HG02884 (cell line): Measurements from ENCODE around the gene CCDC157.
A peak's percentile ranks its signal among the peaks of the same experiment; 100 is the strongest.

Experiments
- ATAC-seq: cut with Tn5 transposase; IDR thresholded peaks from one replicate; pipeline ENCODE4 v1.9.1; 2021; ENCODE audit warnings: mild to moderate bottlenecking, moderate library complexity; ENCODE audit not compliant: unreplicated experiment

Gene CCDC157

GRCh38 chr22:30356449-30357235 is at the start of gene CCDC157, which contains the start of gene SF3A1:
CCDC157 (plus strand) TSS chr22:30357007; CDS start chr22:30366001, 8,994 bp downstream.
SF3A1 (minus strand) TSS chr22:30356894; CDS start chr22:30356792, 102 bp downstream.
- peak; percentile 92 for ATAC-seq

DNA sequence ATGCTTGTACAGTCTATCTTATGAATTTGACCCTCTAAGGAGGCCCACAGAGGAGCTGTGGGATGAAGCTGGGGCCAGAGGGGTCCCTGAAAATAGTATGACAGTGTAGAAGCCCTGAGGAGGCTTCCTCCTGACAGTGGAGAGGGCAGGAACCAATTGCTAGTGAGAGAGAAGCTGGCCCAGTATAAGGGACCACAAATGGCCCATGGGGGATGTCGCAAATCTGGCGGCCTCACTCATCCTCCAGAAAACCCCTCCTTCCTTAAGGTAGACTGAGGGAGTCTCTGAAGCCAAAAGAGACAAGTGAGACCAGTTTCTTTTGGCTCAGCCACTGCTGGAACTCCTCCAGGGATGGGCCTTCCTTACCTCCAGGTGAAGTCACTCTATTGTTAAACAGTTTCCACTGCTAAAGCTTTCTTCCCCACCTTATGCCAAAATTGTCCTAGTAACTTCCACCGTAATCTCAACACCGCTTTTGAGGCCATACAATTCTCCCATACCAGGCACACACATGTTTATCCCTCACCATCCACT is 49.7 kb upstream of the CCDC157 start:
- ATAC-seq = no peak

DNA sequence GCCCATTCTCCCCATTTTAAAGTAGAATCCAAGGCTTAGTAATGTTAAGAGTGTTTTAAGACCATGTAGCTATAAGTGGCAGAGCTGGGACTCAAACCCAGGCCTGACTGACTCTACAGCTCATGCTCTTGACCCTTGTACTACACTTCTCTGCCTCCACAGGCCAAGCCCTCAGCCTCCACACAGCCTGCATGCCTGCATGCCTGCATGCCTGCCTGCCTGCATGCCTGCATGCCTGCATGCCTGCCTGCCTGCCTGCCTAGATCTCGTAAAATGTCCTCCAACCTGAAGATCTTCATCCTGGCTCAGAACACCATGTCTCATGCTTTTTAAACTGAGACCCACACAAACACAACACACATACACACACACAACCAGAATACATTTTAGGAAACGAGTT is 48.7 kb upstream of the CCDC157 start:
- ATAC-seq = no peak

DNA sequence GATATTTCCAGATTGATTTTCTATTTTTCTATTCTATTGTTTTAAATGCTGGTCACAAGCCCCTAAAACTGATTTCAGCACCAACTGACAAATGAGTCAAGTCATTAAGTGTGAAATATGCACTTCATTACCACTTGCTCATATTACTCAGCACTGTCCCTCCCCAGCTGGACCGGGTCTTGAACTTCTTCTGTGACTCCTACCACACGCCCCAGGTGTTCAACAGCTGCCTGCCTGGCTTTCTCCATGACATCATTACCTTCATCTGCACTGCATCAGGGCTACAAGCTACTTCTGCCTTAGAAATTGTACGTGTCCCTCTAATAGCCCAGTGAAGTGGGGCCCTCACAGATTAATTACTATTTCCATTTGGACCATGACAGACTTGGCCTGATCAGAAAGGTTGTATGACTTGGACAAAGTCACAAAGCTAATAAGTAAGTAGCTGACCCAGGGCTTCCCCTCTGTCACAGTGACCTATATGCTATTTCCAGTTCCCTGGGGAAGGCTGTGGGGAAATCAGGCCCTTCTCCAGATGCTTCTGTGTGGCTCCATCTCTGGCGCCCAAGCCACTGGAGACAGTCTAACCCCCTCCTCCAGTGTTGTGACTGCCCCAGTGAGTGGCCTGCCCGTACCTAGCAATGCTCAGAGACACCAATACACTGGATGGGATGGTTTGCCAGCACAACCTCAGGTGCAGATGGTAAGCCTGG is 48.1 kb upstream of the CCDC157 start:
- ATAC-seq = peak; percentile 44

GRCh38 chr22:30309951-30310741 is 46.7 kb upstream of the CCDC157 start:
- no peak for ATAC-seq

- ATAC-seq = no peak
Measured at GRCh38 chr22:30310881-30311771, 45.7 kb upstream of the CCDC157 start.

DNA sequence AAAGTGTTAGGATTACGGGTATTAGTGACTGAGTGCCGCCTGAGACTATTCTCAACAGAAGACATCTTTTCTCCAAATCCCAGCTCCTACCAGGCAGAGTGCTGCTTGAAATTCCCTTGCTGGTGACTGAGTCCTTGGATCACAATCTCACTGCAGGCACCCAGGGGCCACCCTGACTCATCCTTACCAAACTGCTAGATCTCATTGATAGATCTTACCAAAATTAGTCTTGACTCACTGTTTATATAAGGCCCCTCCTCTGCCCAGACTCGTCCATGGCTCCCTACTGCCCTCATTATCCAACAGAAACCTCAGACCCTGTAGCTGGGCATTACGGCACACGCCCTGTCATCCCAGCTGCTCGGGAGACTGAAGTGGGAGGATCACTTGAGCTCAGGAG is 44.8 kb upstream of the CCDC157 start:
- no peak for ATAC-seq

- ATAC-seq = no peak
Measured at GRCh38 chr22:30313527-30314363, 43.1 kb upstream of the CCDC157 start.

- no peak for ATAC-seq
Measured at GRCh38 chr22:30314915-30315314, 41.9 kb upstream of the CCDC157 start.

- no peak for ATAC-seq
Measured at GRCh38 chr22:30315962-30316576, 40.7 kb upstream of the CCDC157 start.

- ATAC-seq = no peak
Measured at GRCh38 chr22:30317778-30318177, 39.0 kb upstream of the CCDC157 start.

- no peak for ATAC-seq
Measured at GRCh38 chr22:30318799-30319419, 37.9 kb upstream of the CCDC157 start.

- ATAC-seq = no peak
Measured at GRCh38 chr22:30320021-30320556, 36.7 kb upstream of the CCDC157 start.

DNA sequence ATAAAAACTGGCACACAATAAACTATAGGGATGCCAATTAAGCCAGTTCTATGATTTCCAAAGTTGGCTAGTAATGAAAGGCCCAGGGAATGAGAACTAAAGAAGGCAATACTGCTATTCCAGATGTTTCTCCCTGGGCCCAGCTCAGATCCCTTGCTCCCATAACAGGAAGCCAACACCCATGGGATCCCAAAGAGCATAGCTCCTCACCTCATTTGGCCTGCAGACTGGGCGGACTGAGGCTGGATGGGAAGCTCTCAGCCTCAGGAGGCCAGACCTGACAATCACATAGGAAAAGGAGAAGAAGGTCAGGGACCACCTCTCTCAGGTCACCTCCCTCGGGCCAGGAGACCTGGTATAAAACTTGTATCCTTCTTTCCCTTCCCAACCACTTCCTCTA is 35.3 kb upstream of the CCDC157 start:
- ATAC-seq = no peak

DNA sequence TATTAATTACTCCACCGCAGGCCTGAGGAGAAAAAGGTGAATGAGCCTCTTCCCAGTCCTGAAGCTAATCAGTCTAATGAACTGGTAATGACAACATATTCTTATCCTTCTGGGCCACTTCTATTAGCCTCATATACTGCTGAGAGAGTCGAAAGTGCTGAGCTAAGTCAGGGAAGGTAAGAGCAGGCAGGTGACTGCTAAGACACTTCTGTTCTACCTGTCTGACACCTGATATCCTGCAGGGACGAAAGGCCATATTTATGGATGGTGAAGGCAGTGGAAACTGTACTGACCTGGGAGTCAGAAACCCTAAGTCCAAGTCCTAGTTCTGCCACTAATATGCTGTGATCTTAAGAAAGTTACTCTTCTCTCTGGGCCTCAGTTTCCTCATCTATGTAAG is 33.6 kb upstream of the CCDC157 start:
- ATAC-seq = no peak

DNA sequence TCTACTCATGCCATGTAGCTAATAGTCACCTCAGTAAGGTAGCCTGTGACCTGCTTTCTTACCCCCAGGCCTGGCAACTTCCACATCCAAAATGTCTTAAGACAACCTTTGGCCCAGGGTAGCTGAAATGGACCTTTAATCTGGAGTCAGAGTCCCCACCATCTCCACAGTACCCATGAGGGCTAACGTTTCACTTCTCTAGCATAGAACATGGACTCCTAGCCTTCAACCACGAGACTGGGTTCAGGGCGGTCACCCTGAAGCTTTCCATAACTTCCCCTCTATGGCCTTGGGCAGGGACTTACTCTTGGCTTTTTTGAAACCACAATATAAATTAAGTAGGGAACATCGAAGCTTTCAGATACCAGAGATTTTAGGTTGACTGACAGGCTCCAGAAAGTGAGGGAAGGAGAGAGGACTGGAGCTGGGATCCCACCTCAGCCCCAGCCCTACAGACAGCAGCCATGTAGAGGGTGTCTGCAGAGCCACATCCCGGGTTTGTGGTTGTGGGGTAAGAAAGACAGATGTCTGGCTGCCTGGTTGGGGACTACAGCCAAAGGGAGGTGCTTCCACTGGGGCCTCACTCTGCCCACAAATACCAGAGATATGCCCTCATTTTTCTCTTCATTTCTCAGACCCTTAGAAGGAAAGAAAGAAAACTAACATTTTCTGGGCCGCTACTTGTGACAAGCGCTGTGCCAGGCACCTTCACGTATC is 32.6 kb upstream of the CCDC157 start:
- no peak for ATAC-seq

DNA sequence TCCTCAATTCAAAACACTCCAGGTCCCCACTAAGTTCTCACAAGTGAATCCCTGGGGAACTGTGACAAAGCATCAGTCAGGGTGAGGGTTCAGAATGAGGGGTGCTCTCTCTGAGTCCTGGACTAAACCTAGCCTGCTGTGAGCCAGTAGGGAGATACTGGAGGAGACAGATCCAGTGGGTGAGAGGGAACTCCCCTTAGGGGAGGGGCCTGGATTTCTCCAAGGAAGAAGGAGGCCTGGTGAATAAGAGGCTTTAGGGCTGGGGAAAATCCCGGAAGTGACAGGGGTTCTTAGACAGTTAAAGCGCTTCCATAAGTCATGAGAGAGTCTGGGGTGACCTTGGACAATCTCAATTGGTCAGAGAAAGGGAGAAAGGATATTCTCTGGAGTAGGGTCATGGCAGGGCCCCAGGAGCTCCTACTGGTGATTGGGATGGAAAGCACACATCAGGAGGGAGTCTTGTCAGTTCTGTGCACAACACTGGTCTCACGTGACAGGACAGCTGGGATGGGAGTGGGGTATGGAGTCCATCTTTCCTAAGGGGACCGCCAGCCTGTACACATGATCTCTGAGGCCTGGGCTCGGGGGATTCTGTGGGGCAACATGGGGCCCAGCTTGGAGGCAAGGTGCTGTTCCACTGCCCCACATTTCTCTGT is 31.6 kb upstream of the CCDC157 start:
- no peak for ATAC-seq
